A204.1 (cell line): Measurements from ENCODE around the gene ARHGAP28.
A peak's percentile ranks its signal among the peaks of the same experiment; 100 is the strongest.

Source experiments
- FAIRE-seq: peaks from 2 replicates; lab custom pipeline; 2012; peaks lifted over from hg19 to GRCh38; lab: Jason Lieb, UNC

The ARHGAP28 gene

GRCh38 chr18:6733758-6734157 is 4.2 kb downstream of the ARHGAP28 start:
- no peak for FAIRE-seq

GRCh38 chr18:6734726-6735430 is 5.4 kb downstream of the ARHGAP28 start:
- no peak for FAIRE-seq

- FAIRE-seq = no peak
These were observed 8.3 kb downstream of the ARHGAP28 start for GRCh38 chr18:6737833-6738232.

GRCh38 chr18:6738622-6739021 is 9.1 kb downstream of the ARHGAP28 start:
- FAIRE-seq = no peak

GRCh38 chr18:6741232-6741663 is 11.7 kb downstream of the ARHGAP28 start:
- no peak for FAIRE-seq

- no peak for FAIRE-seq
These were observed 12.3 kb downstream of the ARHGAP28 start for GRCh38 chr18:6741786-6742185.

- FAIRE-seq = no peak
These were observed 14.5 kb downstream of the ARHGAP28 start for GRCh38 chr18:6743999-6744398.

GRCh38 chr18:6744816-6745455 is 15.4 kb downstream of the ARHGAP28 start:
- FAIRE-seq = peak; percentile 89

GRCh38 chr18:6745504-6746031 is 16.1 kb downstream of the ARHGAP28 start:
- no peak for FAIRE-seq

- FAIRE-seq = no peak
These were observed 17.0 kb downstream of the ARHGAP28 start for GRCh38 chr18:6746386-6746960.

- no peak for FAIRE-seq
These were observed 18.1 kb downstream of the ARHGAP28 start for GRCh38 chr18:6747646-6748045.

GRCh38 chr18:6748241-6748640 is 18.7 kb downstream of the ARHGAP28 start:
- no peak for FAIRE-seq

- no peak for FAIRE-seq
These were observed 20.9 kb downstream of the ARHGAP28 start for GRCh38 chr18:6750411-6750810.

GRCh38 chr18:6751222-6751621 is 21.7 kb downstream of the ARHGAP28 start:
- no peak for FAIRE-seq

- FAIRE-seq = no peak
These were observed 22.8 kb downstream of the ARHGAP28 start for GRCh38 chr18:6752202-6752860.

- no peak for FAIRE-seq
These were observed 25.6 kb downstream of the ARHGAP28 start for GRCh38 chr18:6755107-6755506.

GRCh38 chr18:6757931-6758330 is 28.4 kb downstream of the ARHGAP28 start:
- FAIRE-seq = no peak

GRCh38 chr18:6759579-6759978 is 30.1 kb downstream of the ARHGAP28 start:
- no peak for FAIRE-seq

GRCh38 chr18:6763524-6763923 is 34.0 kb downstream of the ARHGAP28 start:
- no peak for FAIRE-seq

GRCh38 chr18:6764382-6764781 is 34.9 kb downstream of the ARHGAP28 start:
- no peak for FAIRE-seq

GRCh38 chr18:6773777-6774176 is 44.3 kb downstream of the ARHGAP28 start:
- FAIRE-seq = no peak

- FAIRE-seq = no peak
These were observed 45.7 kb downstream of the ARHGAP28 start for GRCh38 chr18:6775237-6775636.

GRCh38 chr18:6775702-6776101 is 46.2 kb downstream of the ARHGAP28 start:
- no peak for FAIRE-seq
